DOHH2 (cell line): ENCODE measurements around the gene ADGRG7.

Experiments used
- H3F3A ChIP-seq: fragments of 200-600 bp; sonication (generic), shearing (Covaris generic); 2 replicates; pipeline ENCODE4 v1.6.0; 2016; ENCODE audit warnings: antibody characterized with exemption, mild to moderate bottlenecking; ENCODE audit not compliant: control insufficient read depth, insufficient read depth
- H3K27ac ChIP-seq: fragments of 200-600 bp; sonication (generic); 2 replicates; pipeline ENCODE4 v1.5.1; 2014; ENCODE audit warnings: low read depth, mild to moderate bottlenecking, low read length, moderate library complexity
- H3K27me3 ChIP-seq: fragments of 200-600 bp; sonication (generic); 2 replicates; pipeline ENCODE4 v1.6.1; 2014; ENCODE audit warnings: mild to moderate bottlenecking, low read length, mixed read lengths; ENCODE audit not compliant: control insufficient read depth
- H3K36me3 ChIP-seq: fragments of 200-600 bp; sonication (generic); 2 replicates; pipeline ENCODE4 v1.6.1; 2014; ENCODE audit warnings: mild to moderate bottlenecking, low read length, moderate library complexity, mixed read lengths; ENCODE audit not compliant: control insufficient read depth
- H3K4me1 ChIP-seq: fragments of 200-600 bp; sonication (generic); 2 replicates; pipeline ENCODE4 v1.6.1; 2014; ENCODE audit warnings: mild to moderate bottlenecking, low read length, mixed read lengths; ENCODE audit not compliant: control insufficient read depth
- H3K4me2 ChIP-seq: fragments of 200-600 bp; sonication (generic); 2 replicates; pipeline ENCODE4 v1.6.0; 2014; ENCODE audit warnings: mild to moderate bottlenecking, low read length, moderate library complexity
- H3K4me3 ChIP-seq: fragments of 200-600 bp; sonication (generic); 2 replicates; pipeline ENCODE4 v1.5.1; 2014; ENCODE audit warnings: mild to moderate bottlenecking, low read length, mixed read lengths
- H3K79me2 ChIP-seq: fragments of 200-600 bp; sonication (generic); 2 replicates; pipeline ENCODE4 v1.6.1; 2014; ENCODE audit warnings: mild to moderate bottlenecking, low read length, mixed read lengths; ENCODE audit not compliant: control insufficient read depth
- H3K9me2 ChIP-seq: fragments of 200-600 bp; sonication (generic); replicated peaks from 2 replicates; pipeline ENCODE4 v1.6.1; 2014; ENCODE audit warnings: mild to moderate bottlenecking, low read length, mixed read lengths; ENCODE audit not compliant: control insufficient read depth
- H3K9me3 ChIP-seq: fragments of 200-600 bp; sonication (generic); 2 replicates; pipeline ENCODE4 v1.6.1; 2014; ENCODE audit warnings: antibody characterized with exemption, low read length, mixed read lengths; ENCODE audit not compliant: control insufficient read depth, insufficient read depth
- H4K20me1 ChIP-seq: fragments of 200-600 bp; sonication (generic); 2 replicates; pipeline ENCODE4 v1.6.0; 2014; ENCODE audit warnings: low read depth, mild to moderate bottlenecking, antibody characterized with exemption, low read length, moderate library complexity; ENCODE audit not compliant: control insufficient read depth, insufficient read depth
- CTCF ChIP-seq: fragments of 200-600 bp; sonication (generic); IDR thresholded peaks from one replicate; pipeline ENCODE4 v1.5.1; 2014; ENCODE audit warnings: antibody characterized with exemption, mild to moderate bottlenecking, low read depth, low read length; ENCODE audit not compliant: poor library complexity, severe bottlenecking
- EZH2phosphoT487 ChIP-seq: fragments of 200-600 bp; sonication (generic); IDR thresholded peaks from 2 replicates; pipeline ENCODE4 v1.6.1; 2017; ENCODE audit warnings: borderline replicate concordance, mild to moderate bottlenecking, antibody characterized with exemption, low read length, moderate library complexity, mixed read lengths

Gene ADGRG7

GRCh38 chr3:100634493-100635272 lies 25.3 kb downstream of the ADGRG7 start:
- Histone ChIP-seq H3K27ac (no peak overlapping the region), H3F3A (no peaks in the 10 kb centered on the region), H3K9me3 (no peaks in the 10 kb centered on the region), H3K36me3 (no peaks in the 10 kb centered on the region), H3K79me2 (no peaks in the 10 kb centered on the region), H3K4me2 (no peak overlapping the region), H4K20me1 (no peaks in the 10 kb centered on the region), H3K27me3 (no peaks in the 10 kb centered on the region), H3K4me1 (no peaks in the 10 kb centered on the region), H3K4me3 (no peak overlapping the region), H3K9me2 (no peaks in the 10 kb centered on the region)
- TF ChIP-seq EZH2phosphoT487 (no peak), CTCF (no peak)

- no peaks in the 10 kb centered on the region for H3K36me3 ChIP-seq
- no peak overlapping the region for H3K4me2 ChIP-seq
- H3K27me3 ChIP-seq, result no peaks in the 10 kb centered on the region
- TF ChIP-seq CTCF, result no peak
- no peak for TF ChIP-seq EZH2phosphoT487
- H3K9me3 ChIP-seq, result no peaks in the 10 kb centered on the region
- H3K4me1 ChIP-seq, result no peaks in the 10 kb centered on the region
- no peaks in the 10 kb centered on the region for H4K20me1 ChIP-seq
- H3K79me2 ChIP-seq, result no peaks in the 10 kb centered on the region
- no peak overlapping the region for H3K4me3 ChIP-seq
- H3F3A ChIP-seq, result no peaks in the 10 kb centered on the region
- no peaks in the 10 kb centered on the region for H3K9me2 ChIP-seq
- H3K27ac ChIP-seq, result no peak overlapping the region
These were observed 25.9 kb downstream of the ADGRG7 start for GRCh38 chr3:100635273-100635701.

GRCh38 chr3:100637197-100637631 lies 27.8 kb downstream of the ADGRG7 start:
- Histone ChIP-seq H3K4me1 (no peaks in the 10 kb centered on the region), H3K4me3 (no peak overlapping the region), H4K20me1 (no peaks in the 10 kb centered on the region), H3K9me2 (no peaks in the 10 kb centered on the region), H3K36me3 (no peaks in the 10 kb centered on the region), H3K9me3 (no peaks in the 10 kb centered on the region), H3F3A (no peaks in the 10 kb centered on the region), H3K79me2 (no peaks in the 10 kb centered on the region), H3K27me3 (peaks cover 4% of the 10 kb centered on the region; the same call in 1 of the 2 replicates), H3K27ac (no peak overlapping the region), H3K4me2 (no peak overlapping the region)
- TF ChIP-seq CTCF, result no peak
- no peak for TF ChIP-seq EZH2phosphoT487
